Astrocyte of the spinal cord (primary cell): ENCODE measurements around the gene MAPRE2.

Source experiments
- DNase-seq: peaks from one replicate; pipeline ENCODE4 v3.0.0; 2011; ENCODE audit warnings: low read depth, low spot score
- H3K4me3 ChIP-seq: 2 replicates; pipeline ENCODE4 v1.5.1; 2011; ENCODE audit warnings: low read depth, mild to moderate bottlenecking, low read length, moderate library complexity
- in situ Hi-C: cut with HindIII; loops from 2 replicates; pipeline ENCODE4 v1.10.0; 2017; ENCODE audit warnings: low sequenced_read_pairs
- TF ChIP-seq, protein P1 (sequence below): IDR thresholded peaks from 2 replicates; pipeline ENCODE4 v1.5.1; 2012; ENCODE audit warnings: low read depth, mild to moderate bottlenecking, low read length, inconsistent platforms

The MAPRE2 gene

DNA sequence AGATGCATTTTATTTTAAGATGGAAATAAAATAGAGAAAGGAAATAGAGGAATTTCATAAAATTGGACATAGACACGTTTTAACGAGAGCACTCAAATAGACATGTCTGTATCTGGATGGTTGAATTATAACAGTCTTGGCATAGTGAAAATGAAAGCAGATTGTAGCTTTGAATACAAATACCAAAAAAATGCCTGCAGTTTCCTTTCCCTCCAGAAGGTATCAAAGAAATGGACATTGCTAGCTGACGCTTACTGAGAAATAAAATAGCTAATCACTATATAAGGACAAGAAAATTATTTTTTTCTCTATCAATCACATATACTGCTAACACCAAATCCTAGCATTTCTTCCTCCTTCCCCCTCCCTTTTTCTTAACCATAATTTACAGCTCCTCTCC lies 11.4 kb upstream of the MAPRE2 start:
- in situ Hi-C loops: no loop called here
- DNase-seq: no peak
- TF ChIP-seq, protein P1, sequence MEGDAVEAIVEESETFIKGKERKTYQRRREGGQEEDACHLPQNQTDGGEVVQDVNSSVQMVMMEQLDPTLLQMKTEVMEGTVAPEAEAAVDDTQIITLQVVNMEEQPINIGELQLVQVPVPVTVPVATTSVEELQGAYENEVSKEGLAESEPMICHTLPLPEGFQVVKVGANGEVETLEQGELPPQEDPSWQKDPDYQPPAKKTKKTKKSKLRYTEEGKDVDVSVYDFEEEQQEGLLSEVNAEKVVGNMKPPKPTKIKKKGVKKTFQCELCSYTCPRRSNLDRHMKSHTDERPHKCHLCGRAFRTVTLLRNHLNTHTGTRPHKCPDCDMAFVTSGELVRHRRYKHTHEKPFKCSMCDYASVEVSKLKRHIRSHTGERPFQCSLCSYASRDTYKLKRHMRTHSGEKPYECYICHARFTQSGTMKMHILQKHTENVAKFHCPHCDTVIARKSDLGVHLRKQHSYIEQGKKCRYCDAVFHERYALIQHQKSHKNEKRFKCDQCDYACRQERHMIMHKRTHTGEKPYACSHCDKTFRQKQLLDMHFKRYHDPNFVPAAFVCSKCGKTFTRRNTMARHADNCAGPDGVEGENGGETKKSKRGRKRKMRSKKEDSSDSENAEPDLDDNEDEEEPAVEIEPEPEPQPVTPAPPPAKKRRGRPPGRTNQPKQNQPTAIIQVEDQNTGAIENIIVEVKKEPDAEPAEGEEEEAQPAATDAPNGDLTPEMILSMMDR: no peak
- H3K4me3 ChIP-seq: no peak overlapping the region

- DNase-seq: no peak
- in situ Hi-C loops: no loop called here
- TF ChIP-seq, protein P1: no peak
- no peak overlapping the region for H3K4me3 ChIP-seq
These were observed 10.8 kb upstream of the MAPRE2 start for GRCh38 chr18:35030277-35030989.

DNA sequence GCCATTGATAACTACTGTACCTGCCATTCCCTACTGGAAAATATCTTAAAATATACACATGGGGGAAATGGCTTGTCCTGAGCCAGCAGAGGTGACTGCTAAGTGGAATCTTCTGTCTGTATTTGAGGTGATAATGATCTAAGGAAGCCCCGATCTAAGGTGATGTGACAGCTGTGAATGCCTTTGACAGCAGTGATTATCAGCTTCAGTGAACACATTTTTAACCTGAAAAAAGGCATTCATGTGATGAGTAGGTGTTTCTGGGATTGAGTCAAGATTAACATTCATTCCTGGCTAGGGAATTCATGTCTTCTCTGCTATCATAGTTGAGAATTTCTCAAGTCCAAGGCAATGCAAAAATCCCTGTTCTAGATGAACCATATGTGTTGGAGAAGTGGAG lies 9.1 kb upstream of the MAPRE2 start:
- TF ChIP-seq, protein P1: no peak

GRCh38 chr18:35038029-35038428 lies 3.2 kb upstream of the MAPRE2 start:
- in situ Hi-C loops: no loop called here
- TF ChIP-seq, protein P1: no peak
- DNase-seq: no peak
- H3K4me3 ChIP-seq: no peak overlapping the region

More for the DNA sequence above, 9.1 kb upstream of the MAPRE2 start:
- in situ Hi-C loops: no loop called here
- H3K4me3 ChIP-seq: no peak overlapping the region
- no peak for DNase-seq

DNA sequence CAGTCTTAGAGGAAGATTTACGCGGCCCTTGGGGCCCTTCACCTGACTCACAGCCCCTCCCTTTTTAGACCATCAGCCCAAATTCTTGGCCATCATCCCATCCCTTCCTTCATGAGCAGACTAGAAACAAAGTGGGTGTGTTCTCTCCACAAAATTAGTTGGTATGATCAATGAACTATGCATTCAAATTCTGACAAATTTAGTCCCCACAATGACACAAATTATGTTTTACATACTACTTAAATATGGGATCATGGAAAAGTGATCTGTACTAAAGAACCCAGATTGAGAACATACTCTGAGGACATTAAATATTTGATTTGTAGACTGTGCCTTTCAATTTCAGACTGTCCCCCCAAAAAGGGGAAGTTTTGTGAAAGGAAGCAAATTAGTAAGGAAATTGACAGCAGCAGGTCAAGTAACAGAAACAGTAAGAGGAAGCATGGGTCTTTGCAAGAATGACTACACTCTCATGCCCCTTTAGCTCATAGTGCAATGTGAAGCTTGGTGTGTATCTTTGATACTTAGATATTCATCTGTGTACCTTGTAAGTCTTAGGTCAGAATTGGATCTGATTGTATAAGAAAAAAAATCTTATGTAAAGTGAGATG lies 2.2 kb upstream of the MAPRE2 start:
- TF ChIP-seq, protein P1: no peak
- DNase-seq: no peak
- no peak overlapping the region for H3K4me3 ChIP-seq
- in situ Hi-C loops: no loop called here

DNA sequence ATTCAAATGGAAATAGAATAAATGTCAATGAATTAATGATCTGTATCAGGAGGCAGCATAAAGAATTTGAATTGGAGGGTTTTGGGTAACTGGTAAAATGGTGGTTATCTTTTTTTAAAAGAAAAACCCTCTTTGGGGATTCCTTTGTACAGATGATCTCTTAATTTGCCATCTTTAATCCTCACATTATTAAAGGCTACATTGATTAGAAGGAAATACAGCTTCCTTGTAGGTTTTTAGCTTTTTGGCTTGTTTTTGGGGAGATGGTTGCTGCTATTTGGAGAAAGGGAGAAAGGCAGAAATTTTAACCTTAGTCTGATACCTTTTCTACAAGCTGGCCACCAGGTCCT lies 600 bp upstream of the MAPRE2 start:
- H3K4me3 ChIP-seq: no peak overlapping the region
- DNase-seq: no peak
- TF ChIP-seq, protein P1: no peak
- in situ Hi-C loops: no loop called here
